Stimulated activated CD8-positive, alpha-beta memory T cell treated with anti-CD3 and anti-CD28 coated beads, Interleukin-15, amount 100 ng/mL, for 24 hours (primary cell): ENCODE results near the gene TM4SF4.

Experiments used
- DNase-seq: peaks from one replicate; pipeline ENCODE4 v3.0.0-alpha.2; 2020; ENCODE audit warnings: low read depth

The TM4SF4 gene

GRCh38 chr3:149512073-149512782 lies 37.7 kb downstream of the TM4SF4 start:
- no peak for DNase-seq

DNA sequence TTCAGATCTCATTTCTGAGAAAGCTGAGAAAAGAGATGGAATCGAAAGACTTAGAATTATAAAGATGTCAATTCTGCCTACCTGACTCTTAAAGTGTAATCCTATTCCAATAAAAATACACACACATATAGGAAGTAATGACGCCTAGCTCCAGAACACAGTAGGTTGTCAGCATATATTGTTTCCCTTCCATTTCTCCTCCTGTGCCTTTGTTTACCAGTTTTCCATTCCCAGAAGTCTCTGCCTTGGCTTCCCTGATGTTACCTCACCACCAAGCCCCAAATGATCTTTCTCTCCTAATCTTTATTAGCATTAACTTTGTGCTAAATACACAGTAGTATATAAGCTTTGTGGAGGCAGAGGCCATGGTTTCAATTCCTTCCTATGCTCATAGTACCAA lies 40.0 kb downstream of the TM4SF4 start:
- no peak for DNase-seq

DNA sequence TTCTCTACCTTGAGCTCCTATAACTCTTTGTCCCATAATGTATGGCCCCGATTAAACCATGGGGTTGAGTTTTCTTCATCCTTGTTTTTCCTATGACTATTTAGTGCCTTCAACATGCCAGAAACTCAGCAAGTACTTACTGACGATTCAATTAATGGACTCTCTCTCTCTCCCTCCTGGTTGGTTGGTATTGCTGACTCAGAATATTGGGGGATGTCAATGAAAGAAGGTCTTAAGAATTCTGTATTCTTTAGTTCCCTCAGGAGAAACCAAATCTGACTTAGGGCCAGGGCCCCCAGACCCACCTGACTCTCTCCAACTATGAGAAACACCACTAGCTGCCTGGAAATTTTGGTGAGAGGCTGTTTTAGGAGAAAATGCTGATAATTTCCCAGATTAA lies 40.8 kb downstream of the TM4SF4 start:
- DNase-seq: no peak

DNA sequence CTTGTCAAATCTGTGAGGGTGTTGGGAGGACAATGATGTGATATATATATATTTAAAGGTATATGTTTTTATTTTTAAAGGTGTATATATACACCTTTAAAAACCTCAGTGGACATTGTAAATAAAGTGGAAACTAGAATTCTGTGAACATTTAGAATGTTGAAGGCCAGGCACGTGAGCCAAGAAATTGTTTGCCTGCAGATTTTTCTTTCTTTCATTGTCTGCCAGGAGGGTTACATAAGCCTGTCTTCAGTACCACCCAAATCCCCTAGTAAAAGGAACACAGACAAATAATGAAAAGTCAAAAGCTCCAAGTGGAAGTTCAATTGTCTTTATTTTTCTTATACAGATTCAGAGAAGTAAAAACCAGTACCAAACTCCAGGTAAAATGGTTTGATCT lies 42.4 kb downstream of the TM4SF4 start:
- no peak for DNase-seq

- DNase-seq: no peak
These were observed 45.4 kb downstream of the TM4SF4 start for GRCh38 chr3:149519912-149520311.

DNA sequence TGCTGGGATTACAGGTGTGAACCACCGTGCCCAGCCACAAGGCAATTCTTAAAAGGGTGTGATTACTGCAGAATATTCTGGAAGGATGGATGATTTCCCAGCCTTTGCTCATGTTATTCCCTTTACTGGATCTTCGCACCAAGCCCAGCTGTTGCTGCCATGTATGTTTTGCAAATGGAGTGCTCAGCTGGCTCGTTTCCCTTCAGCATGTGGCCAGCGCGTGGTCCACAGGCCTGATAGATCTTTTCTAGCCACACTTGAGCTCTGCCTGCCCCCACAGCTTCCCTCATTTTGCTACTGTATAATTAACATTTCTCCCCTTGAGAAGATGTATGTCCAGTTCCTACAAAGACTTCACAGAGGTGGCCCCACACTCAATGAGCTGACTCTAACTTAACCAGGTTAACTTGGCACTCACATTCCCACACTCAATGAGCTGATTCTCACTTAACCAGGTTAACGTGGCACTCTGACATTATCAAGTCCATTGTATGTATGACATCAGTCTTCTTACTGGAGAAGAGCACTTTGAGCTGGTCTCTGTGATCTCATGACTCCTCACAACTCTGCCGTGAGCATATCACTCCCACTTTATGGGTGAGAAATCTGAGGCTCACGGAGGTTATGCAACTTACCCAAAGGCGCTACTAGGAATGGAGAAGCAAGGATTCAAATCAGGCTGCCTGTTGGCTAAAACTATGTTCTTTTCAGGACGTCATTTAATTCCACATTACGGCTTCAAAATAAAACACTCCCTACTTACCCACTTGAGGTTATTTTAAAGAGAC lies 49.2 kb downstream of the TM4SF4 start:
- no peak for DNase-seq

DNA sequence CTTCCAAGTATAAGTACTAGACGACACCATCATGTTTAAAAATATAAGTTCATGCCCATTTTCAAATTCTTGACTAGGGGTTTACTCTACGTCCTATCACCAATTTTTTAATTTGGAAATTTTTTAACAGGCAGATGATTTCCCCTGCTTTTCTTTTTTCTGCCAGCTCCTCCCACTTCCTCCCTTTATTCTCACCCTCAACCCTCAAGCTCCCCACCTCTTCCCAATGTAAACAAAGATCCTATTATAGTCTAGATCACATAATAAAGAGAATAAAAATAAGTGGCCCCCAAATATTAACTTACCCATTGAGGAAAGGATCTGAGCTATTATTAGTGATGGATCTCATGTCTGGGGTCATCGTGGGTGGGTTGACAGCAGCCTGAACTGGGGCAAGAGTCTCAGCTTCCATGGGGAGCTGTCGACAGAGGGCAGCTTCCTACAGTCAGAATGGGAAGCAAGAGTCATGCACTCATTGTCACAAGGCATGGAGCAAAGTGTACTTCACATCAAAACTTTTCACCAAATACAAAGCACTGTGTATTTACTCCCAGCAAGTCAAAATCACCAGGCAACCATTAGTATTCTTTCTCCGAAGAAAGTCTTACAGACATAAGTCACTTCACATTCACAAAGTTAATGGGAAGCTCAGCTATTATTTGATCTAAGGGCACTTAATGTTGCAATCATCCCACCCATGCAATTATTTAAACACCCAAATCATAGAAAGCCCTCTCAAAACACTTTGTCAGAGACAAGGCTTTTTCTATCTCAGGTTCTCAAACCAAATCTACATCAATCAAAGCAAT lies 53.2 kb downstream of the TM4SF4 start:
- no peak for DNase-seq

DNA sequence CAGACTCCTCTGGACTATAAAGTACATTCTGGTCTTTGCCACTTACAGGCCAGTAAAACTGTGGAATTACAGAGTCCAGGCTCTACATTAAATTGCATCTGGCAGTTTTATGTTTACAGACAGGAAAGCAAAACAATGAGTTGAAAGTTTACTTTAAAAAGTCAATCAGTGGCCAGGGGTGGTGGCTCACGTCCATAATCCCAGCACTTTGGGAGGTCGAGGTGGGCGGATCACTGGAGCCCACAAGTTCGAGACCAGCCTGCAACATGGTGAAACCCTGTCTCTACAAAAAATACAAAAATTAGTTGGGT lies 53.8 kb downstream of the TM4SF4 start:
- DNase-seq: no peak

DNA sequence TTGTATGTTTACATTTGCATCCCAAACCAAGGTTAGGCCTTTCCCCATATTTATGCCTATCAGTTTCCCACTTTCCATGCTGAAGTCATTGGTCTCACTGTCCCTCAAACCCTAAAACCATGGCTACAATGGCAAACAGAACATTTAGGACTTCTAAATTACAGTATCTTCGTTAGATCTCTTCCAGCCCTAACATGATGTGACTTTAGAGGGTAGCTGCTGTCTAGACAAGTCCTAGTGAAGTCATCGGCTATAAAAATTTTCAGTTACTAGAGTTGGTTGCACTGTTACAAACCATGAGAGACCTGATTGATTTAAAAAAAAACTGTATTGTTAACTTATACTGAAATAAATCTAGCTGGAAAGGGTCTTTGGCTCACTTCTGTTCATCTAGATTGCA lies 54.6 kb downstream of the TM4SF4 start:
- no peak for DNase-seq

GRCh38 chr3:149532489-149533180 lies 58.1 kb downstream of the TM4SF4 start:
- no peak for DNase-seq

DNA sequence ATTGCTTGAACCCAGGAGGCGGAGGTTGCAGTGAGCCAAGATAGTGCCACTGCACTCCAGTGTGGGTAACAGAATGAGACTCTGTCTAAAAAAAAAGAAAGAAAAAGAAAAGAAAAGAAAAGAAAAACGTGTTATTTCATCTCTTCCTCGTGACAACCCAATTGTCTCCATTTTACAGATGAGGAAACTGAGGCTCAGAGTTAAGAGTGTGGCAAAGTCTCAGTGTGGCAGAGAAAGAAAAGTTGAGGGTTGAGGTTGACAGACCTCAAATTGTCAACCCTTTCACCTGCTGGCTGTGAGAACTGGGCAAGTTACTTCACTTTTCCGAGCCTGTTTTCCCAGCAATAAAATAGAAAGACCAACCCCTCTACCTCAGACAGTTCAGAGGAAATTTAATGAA lies 59.6 kb downstream of the TM4SF4 start:
- DNase-seq: no peak

DNA sequence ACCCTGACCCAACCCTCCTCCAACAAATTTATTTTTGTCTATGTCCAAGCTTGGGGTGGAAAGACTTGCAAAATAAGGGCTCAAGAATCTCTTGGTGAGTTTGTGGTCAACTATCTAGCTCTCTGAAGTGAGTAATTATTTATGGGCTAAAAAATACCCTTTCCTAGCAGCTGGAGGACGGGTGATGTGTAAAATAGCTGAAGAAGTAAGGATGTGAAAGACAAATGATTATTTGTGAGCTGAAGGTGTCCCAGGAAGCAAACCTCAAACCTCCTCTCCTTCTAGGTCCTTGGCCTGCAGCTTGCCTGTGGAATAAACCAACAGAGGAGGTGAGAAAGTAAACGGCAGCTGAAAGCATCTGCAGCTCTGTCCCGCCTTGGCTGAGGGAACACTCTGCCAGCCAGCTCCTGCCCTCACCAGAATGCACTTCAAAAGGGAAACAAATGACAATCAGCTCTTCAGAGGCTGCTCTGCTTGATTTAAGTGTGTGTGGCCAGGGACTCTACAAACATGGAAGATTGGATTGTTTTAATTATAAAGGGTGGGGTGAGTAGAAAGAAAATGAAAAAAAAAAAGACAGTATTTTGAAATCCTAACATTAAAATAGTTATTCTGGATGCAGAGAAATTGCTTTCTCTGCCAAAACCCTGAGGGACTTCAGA lies 60.3 kb downstream of the TM4SF4 start:
- no peak for DNase-seq

DNA sequence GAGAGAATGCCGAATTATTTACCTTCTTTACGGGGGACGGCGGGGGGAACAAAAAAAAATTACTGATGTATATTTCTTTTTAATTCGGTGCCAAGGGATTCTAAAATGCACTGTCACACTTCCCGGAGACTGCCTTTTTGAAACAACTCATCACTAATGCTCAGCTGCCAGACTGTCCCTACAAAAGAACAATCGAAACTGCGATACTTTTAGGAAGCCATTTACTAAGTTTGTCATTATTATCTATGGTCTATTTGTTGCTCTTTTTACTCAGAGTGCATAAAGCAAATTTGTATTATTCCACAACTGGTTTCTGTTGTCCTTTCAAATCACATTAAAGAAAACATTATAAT lies 60.8 kb downstream of the TM4SF4 start:
- DNase-seq: no peak

DNA sequence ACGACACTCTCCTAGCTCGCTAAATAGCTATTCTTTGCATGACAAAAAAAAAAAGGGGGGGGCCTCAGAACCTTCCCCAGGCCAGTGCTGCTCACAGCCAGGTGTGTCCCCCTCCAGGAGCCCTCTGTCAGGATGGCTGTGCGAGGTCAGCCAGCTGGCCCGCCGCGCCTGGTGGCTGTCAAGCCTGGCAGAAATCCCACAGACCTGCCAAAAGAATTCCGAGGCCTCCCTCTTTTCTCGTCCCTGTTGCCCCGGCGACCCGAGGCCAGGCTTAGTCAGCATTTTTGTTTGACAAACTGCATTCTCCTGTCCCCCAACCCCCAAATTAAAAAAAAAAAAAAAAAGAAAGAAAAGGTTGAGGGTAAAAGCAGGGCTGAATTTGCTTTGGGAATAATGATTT lies 61.9 kb downstream of the TM4SF4 start:
- no peak for DNase-seq

DNA sequence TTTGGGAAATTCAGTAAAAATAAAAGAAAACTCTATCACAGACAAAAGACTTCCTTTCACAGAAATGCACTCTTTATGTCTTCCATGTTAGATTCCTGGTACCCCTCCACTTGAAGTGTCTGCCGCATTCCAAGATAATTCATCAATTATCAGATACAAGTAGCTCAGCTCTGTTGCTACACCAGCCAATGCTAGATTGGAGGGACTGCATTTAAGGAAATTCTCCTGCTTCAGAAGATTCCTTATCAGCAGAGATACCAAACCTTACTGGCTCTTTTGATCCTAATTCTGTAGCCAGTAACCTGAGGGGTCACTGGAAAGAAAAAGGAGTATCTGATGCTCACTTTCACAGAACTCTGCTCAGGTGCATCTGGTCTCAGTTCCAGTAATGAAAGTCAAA lies 63.9 kb downstream of the TM4SF4 start:
- DNase-seq: no peak

DNA sequence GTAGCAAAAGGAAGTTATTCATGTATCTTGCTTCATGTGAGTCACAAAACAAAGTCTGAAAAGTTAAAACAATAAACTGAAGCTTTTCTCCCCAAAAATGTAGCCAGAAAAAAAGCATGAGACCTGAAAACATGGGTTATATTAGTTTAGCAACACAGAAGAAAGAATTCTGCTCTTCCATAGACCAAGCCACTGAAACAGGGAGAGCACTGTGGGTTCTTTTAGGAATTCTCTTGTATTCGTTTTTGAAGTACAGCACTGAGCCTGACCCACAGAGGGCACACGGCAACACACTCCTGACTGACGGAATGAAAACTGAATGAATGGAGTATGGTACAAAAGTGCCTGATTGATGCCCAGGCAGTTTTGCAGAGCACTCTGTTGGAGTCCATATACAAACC lies 66.6 kb downstream of the TM4SF4 start:
- no peak for DNase-seq

DNA sequence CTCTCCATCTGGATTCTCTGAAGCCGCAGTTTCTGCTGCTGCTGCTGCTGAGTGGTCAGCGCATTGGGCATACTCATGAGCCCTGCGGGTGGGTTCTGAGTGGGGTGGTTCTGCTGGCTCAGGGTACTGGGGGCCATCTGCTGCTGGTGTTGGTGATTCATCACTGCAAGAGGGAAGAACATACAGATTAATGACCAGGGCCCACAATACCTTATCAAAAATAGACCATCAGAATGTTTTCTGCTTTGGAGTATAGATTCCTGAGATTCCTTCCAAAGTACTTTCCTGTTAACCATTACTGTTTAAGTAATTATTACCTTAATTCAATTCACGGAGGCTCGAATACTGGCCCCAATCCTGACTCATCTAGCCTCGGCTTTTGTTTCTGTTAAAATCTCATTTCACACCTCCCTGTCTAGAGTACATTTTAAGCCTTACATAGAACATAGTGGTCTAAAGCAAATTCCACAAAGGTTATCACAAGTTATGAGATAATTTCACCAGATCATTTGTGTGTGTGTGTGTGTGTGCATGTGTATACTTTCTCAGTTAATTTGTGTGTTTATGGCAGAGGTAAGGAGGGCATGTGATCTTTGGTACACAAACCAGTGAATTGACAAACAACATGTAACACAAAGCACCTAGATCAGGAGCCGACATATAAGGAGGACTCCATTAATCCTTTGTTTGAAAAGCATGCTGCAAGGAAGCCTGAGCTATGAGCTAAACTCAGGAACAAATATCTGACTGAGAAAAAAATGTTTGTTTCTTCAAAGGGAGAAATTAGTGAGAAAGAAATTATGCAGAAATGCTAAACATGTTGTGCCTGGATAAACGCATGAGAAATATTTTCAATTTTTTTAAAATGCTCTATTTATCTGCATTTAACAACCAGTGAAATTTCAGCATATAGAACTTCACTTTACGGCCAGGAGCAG lies 68.1 kb downstream of the TM4SF4 start:
- no peak for DNase-seq

GRCh38 chr3:149545049-149545448 lies 70.6 kb downstream of the TM4SF4 start:
- no peak for DNase-seq

GRCh38 chr3:149547413-149547812 lies 72.9 kb downstream of the TM4SF4 start:
- DNase-seq: no peak

DNA sequence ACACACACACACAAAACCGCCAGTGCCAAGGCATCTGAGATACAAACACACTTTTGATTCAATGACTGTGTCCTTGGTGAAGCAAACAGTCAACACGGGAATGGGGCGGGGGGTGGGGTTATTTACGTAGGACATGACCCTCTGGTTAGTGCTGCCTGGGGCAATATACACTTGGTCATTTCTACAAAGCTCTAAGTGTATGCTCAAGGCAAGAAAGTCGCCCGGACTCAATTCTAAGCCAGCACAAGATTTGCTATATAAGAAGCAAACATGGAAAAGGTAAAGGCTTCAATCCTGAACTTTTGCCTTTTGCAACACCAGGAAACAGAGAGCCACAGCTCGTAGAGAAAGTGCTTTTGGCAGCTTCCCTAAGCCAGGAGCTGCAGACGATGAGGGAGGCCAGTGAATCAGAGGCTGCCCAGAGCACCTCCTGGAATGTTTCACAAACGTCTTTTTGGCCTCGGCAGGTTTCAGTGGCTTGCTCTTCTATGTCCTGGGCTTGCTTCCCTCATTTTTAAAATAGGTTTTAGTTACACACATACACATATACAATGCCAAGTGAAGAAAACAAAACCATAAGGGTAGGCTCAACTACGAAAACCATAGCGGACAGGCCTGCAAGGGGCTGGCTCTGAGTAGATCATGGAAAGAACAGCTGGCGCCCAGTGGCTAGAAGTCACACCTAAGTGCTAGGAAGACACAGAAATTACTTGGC lies 73.6 kb downstream of the TM4SF4 start:
- DNase-seq: no peak
